Activated CD8-positive, alpha-beta memory T cell treated with anti-CD3 and anti-CD28 coated beads, Interleukin-2, amount 50 U/mL, for 48 hours (primary cell): ENCODE results near the gene PNKD.
"Not testable (repeated sequence)": the region's sequence is repeated elsewhere in the genome, so short reads cannot be mapped to it uniquely, and the experiment has no call there.

ENCODE experiments used
- DNase-seq: peaks from one replicate; pipeline ENCODE4 v3.0.0-alpha.2; 2020

Gene PNKD

DNA sequence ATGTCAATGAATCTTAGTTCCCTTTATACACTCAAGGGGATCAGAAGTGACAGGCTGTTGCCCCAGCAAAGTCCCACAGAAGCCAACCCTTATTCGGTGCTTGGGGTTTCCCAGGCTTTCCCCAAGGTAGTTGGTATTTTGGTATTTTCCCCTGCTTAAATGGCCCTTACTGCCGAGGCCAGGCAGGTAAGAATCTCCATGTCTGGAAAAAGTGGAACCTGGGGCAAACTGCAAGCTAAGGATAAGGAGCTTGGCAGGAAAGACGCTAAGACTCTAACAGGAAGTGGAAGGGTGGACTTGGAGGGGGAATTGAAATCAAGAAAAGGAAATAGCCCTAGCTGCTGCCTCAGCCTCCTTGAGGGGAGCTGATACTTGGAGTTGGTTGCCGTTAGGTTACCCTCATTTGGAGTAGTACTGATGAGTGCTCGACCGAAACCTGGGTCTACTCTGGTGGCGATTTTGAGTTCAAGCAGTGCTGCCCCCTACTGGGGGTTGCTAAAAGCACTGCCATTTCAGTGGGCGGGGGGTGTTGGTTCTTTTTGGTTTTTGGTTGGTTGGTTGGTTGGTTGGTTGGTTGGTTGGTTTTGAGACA lies 12.8 kb upstream of the PNKD start:
- DNase-seq: peak; percentile 88

DNA sequence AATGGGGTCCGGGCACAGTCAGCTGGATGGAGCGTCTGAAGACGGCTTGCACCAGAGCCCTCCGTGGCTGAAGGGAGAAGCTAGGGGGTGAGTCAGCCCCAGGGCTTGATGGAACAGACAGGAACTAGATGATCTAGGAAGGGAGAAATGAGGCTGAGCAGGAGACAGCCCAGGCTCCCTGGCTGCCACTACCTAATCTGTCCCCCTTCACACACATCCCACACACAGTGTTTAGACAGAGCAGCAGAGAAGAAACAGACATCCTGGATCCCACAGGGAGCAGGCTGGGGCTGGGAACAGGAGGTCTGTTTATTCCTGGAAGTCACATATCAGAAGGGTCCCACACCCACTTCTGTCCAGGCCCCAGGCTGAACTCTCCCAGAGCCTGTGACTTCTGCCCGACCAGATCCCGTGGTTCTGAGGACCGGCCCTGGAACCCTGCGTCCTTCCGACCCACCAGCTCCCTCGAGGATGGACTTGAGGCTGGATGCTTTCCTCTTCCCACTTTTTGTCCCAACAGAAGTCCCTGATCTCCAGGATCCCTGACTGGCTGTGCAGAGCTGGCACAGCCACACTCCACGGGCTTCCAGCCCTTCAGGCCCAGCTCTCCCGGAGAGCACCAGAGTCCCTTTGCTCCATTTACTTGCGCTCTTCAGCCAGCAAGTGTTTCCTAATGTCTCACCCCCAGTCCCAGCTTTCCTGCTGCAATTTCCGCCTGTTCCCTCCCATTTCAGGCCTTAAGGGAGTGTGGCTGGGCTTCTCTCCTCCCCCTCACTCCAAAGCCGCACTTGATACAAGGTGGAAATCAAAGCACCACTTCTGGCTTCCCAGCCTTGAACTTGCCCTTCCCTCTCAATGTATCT lies 11.0 kb upstream of the PNKD start:
- no peak for DNase-seq

DNA sequence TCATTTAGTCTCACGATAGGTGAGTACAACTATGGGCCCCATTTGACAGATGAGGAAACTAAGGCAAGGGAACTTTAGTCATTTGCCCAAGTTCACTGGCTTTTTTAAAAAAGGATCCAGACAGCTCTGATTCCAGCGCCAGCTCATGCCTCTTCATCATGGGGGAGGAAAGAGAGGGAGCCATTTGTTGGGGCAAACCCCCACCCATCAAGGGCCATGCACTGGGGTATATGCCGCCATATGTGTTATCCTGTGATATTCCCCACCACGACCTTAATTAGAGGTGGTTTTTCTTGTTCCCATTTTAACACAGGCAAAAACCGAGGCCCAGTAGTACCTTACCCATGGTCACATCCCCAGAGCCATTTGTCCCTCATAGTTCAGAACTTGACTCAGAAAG lies 10.2 kb upstream of the PNKD start:
- no peak for DNase-seq

DNA sequence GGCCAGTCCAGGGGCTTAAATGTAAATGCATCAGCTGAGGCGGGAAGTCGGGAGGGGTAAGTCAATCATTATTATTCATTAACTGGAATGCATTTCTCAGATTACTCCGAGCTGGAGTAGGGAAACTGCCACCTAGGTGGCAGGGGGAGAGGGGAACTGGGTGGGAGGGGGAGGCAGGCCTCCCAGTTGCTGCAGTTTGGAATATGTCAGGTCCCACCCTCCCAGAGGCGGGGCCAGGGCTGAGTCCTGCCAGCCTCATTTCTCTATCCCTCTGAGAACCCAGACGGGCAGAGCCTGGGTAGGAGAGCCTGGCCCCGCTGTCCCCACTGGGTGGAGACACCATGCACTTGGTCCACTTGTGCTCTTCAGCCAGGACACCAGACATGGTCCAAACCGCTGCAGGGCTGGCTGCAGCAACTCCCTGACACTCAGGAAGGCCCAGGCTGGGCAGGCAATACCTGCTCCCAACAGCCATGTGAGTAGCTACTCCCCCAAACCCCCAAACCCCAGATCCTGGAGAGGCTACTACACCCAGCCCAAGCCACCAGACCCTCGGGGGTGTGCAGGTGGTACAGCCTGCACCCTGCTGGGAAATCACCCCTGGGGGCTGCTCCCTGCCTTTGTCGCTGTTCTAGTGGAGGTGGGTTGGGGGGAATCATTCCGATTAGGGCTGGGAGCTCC lies 9.4 kb upstream of the PNKD start, which contains the start of gene GPBAR1:
Gene GPBAR1, plus strand, starts transcription at position 274 of the 681 bp plus-strand sequence. CDS start 1,710 bp downstream, outside the sequence.
- no peak for DNase-seq

DNA sequence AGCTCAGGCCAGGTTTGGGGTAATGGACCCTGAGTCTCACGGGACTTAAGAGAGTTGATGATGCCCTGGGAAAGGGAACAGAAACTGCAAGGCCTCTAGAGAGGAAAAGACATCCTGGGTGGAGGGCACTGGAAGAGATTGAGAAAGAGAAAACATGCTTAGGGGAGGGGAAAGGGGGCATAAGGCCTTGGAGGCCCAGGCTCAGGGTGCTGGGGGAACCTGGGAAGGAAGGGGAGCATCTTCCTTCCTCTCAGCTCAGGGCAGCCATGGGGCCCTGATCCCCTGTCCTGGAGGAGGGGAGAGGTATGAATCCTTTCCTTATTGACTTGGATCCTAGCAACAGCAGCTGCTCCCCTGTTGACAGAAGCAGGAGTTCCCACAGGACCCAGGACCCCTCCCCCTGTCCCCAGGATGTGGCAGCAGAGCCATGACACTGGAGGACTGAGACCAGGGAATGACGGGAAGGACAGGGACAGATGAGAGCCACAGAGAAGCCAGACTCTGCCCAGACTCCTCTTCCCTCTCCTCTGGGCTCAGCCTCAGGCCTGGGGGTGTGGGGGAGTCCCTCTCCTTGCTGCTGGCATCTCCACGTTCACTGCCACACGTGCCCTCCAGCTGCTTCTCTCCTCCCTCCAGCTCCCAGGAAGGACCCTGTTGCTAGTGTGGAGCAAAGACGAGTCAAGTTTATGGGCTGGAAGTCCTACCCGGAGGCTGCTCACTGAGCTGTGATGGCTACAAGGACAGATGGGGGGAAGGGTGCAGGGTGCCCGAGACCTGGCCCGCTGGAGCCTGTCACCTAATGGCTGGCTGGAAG lies 8.7 kb upstream of the PNKD start:
- no peak for DNase-seq

DNA sequence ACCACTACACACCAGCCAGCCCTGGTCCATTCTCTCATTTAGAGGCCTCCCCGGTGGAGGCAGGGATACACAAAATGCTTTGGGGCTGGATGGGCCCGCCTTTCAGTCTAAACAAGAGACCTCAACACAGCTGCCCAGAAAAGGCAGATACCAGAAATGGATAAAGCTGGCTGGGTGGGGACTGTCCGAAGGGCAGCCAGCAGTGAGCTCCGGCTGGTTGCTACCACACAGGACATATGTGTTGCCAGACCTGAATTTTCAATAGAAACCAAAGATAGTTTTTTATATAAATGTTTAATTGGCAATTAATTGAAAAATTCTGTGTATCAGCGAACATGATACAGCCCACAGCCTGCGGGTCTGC lies 8.1 kb upstream of the PNKD start:
- DNase-seq: no peak

DNA sequence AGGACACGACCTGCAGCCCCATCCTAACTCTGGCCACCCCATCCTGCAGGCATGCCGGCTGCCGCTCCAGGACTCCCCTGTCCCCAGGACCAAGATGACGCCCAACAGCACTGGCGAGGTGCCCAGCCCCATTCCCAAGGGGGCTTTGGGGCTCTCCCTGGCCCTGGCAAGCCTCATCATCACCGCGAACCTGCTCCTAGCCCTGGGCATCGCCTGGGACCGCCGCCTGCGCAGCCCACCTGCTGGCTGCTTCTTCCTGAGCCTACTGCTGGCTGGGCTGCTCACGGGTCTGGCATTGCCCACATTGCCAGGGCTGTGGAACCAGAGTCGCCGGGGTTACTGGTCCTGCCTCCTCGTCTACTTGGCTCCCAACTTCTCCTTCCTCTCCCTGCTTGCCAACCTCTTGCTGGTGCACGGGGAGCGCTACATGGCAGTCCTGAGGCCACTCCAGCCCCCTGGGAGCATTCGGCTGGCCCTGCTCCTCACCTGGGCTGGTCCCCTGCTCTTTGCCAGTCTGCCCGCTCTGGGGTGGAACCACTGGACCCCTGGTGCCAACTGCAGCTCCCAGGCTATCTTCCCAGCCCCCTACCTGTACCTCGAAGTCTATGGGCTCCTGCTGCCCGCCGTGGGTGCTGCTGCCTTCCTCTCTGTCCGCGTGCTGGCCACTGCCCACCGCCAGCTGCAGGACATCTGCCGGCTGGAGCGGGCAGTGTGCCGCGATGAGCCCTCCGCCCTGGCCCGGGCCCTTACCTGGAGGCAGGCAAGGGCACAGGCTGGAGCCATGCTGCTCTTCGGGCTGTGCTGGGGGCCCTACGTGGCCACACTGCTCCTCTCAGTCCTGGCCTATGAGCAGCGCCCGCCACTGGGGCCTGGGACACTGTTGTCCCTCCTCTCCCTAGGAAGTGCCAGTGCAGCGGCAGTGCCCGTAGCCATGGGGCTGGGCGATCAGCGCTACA lies 7.4 kb upstream of the PNKD start:
- no peak for DNase-seq

DNA sequence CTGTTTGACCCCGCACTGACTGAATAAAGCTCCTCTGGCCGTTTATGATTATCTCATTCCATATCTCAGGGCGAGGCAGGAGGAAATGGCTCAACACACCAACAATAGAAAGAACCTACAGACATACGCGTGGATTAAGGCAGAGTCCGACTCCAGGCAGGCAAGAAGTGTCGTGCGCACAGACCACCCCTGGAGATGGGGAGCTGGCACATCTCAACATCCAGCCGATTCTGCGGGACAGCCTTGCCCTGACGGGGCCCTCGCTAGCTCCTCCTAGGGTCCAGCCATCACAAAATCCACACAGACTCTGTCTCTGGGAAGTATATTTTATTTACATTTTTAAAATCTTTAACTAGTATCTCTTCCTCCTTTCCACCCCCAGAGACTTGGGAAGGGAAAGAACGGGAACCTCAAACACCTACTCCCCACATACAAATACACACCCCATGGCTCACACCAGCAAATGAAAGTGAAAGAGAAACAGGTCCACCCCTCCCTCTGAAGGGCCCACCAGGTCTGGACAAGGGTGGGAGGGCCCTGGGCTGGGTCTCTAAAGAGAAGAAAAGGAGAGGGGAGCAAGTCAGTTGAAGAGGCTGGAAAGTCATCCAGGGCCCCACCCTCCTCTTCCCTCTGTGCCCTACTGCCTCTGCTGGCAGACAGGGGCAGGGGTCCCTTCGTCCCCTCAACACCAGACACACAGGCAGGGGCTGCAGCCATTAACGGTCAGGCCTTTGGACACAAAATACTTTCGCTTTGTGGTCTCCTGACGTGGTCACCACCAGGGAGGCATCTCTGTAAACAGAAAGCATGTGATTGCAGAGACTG lies 6.3 kb upstream of the PNKD start:
- DNase-seq: no peak

DNA sequence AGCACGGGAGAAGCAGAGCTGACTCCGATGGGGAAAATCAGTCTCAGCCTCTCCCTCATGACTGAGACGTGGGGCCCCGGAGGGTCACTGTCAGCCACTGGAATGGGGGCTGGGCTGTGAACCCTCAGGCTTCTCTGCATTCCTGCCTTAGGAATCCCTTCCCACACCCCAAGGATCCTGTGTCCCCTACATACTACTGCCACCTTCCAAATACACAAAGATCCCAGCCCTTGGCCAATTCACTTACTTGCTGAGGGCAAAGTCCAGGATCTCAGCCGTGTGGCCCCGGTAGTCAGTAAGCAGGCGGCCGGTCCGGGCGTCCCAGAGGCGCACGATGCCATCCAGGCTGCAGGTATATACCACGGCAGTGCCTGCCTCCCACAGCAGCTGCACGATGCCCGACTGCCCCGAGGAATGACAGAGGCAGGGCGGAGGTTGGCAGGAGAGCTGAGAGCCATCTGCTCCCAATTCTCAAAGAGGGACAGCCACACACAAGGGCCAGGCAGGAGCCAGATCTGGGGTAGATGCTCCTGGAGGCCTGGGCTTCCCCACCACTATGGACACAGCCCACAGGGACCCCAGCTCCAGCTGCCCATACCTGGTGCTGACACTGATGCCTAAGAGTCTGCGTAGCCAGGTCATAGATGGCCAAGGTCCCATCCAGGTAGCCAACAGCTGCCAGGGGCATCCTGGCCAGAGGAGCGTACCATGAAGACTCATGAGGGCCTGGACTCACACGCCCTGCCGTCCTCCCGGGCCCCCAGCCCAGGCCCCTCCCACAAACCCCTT lies 5.4 kb upstream of the PNKD start:
- no peak for DNase-seq

DNA sequence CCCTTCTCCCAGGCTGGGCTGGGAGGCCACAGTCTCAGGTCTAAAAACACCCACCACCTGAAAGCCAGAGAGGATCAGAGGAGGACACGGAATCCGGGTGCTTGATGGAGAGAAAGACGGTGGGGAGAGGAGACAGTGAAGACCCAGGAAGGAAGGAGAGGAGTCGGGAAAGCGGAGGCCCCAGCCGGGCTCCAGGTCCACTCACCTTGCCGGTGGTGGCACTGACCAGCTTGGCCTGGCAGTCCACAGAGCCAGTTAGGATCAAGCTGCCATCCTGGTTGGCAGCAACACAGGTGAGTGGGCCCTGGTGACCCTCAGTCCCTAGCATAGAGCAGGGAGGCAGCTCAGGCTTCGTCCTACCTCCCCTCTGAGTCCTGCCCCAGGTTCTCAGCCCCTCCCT lies 4.7 kb upstream of the PNKD start:
- no peak for DNase-seq

DNA sequence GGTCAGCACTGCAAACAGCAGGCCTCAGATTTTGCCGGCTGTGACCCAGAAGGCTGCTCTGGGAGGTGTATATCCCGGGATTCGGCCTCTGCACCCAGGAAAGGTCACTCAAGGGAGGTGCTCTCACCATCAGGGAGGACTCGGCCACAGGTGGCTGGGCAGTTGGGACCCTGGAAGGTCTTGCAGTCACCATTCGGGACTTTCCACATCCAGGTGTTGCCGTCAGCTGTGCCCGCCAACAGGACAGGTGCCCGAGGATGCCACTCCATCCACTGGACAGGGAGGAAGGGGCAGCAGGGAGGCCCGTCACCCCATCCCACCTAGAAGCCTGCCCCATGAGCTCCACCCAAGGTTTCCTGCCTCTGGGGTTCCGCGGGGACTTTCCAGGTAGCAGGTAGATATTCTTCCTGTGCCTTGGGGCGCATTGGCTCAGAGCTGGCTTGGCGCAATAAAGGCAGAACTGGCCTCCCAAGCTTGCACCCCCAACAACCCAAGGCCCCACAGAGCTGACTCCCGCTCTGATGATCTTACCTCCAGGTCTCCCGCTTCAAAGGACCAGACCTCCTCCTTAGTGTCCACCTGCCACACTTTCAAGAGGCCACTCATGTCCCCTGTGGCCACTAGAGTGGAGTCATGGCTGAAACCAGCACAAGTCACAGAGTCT lies 3.9 kb upstream of the PNKD start:
- no peak for DNase-seq

DNA sequence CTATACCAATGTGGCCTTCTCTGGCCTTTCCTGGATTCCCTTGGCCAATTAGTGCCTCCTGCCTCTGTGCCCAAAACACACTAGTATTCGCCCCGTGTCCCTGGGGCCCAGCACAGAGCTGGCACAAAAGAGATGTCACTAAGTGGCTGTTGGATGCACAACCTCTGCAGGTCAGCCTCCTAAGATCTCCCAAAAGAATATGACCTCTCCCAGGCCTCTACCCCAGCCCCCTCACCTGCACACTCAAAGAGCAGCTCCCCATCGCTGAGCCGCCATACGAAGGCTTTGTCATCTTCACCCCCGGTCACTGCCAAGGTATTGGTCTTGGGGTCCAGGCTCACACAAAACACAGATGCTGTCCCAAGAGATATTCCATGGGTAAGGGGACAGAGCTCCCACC lies 3.1 kb upstream of the PNKD start:
- DNase-seq: no peak

DNA sequence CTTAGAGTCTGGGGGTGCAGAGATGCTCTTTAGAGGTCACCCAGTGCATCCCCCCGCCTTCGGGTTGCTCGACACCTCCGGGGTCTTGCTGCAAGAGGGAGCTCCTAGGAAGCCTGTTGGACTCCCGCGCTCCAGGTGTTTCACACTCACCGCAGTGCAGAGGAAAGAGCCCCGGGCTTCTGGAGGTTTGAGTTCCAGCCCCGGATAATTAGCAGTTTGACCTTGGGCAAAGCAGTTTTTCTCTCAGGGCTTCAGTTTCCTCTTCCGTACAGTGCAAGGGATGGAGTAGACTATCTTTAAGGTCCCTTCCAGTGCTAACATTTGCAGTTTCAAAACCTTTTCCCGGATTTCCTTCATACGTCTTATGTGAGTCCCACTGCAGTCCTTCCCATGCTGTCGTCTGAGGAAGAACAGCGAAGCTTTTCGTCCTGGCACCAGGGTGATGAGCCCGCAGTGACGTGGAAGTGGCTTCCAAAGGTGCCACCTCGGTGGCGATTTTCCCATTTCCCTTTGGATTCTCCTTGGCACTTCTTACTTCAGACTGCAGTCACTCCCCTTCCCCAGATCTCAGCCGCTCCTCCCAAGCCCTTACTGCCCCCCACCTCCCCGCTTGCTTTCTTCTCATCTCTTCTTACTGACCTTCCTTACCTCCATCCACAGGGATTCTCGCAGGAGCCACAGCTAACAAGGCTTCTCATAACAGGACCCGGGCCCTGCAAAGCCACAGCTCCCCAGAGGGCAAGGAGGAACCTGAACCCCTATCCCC lies 585 bp downstream of the PNKD start:
- no peak for DNase-seq

DNA sequence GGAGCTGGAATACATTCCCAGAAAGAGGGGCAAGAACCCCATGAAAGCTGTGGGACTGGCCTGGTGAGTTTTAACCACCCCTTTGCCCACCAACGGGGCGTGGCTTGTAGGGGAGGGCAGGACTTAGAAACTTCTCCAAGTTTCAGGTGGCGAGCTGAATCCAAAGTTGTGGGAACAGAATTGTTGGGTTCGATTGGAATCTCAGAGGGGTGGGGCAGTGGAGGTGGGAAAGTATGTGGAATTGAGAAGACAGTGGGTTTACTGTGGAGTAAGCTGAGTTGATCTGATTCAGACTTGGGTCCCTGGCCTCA lies 1.1 kb downstream of the PNKD start:
- DNase-seq: no peak

DNA sequence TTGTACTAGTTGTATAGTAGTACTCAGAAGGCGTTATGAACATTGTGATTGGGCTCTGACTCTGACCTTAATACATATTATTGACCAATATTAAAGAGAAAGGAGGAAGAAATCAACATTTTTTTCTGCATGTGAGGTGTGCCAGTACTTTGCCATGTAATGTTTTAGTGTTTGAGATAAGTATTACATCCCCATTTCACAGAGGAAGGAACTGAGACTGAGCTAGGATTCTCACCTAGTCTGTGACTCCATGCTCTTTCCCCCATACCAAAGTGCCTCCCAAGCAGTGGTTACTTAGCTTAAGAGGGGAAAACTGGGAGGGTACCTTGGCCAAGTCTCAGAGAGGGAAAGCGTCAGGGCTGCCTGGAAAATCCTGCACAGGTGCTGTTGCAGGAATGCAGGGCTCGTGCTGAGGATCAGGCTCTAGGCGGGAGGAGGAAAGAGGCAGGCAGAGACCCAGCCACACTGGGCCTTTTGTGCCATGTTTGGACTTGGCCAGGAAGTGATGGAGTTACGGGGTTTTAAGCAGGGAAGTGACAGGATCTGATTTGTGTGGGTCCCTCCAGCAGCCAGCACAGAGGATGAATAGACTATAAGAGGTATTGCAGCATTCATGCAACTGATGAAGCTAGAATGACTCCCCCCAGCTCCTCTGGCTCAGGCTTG lies 1.7 kb downstream of the PNKD start:
- no peak for DNase-seq

DNA sequence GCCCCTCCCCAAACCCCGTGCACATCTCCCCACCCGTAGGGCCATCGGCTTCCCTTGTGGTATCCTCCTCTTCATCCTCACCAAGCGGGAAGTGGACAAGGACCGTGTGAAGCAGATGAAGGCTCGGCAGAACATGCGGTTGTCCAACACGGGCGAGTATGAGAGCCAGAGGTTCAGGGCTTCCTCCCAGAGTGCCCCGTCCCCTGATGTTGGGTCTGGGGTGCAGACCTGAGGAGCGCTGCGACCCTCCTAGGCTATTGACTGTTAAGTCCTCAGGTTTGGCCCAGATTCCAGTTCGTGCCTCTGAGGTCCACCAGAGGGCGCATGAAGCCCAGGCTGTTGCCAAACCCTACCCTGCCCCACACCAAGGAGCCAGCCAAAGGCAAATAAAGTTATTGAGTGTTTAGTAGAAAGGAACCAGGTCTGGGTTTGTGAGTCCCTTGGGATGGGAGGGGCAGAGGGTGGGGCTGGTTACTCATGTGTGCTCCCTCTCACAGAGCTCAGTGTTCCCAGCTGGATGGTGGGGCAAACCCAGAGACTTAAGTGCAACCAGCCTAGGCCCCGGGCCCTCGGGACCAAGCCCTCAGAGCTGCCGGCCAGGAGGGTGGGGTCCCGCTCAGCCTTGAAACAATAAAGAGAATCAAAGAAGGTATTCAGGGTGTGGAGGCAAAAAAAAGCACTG lies 2.4 kb downstream of the PNKD start:
- DNase-seq: peak; percentile 85

DNA sequence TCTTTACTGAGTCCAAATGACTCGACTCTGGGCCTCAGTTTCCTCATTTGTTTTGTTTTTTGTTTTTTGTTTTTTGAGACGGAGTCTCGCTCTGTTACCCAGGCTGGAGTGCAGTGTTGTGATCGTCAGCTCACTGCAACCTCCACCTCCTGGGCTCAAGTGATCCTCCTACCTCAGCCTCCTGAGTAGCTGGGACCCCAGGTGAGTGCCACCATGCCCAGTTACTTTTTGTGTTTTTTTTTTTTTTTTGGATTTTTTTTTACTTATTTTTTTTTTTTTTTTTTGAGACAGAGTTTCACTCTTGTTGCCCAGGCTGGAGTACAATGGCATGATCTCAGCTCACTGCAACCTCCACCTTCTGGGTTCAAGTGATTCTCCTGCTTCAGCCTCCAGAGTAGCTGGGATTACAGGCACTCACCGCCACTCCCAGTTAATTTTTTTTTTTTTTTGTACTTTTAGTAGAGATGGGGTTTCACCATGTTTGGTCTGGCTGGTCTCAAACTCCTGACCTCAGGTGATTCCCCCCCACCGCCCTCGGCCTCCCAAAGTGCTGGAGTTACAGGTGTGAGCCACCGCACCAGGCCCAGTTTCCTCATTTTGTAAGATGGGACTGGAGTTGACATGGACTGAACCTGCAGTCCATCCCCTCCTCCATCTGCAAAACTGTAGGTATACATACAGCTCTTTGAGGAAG lies 3.0 kb downstream of the PNKD start:
- not testable (repeated sequence) for DNase-seq
